Keratinocyte (primary cell): ENCODE measurements around the gene PEX1.

Experiments
- EZH2 ChIP-seq: IDR thresholded peaks from one replicate; pipeline ENCODE4 v1.6.1; 2012; ENCODE audit warnings: inconsistent platforms, mild to moderate bottlenecking, low read length, moderate library complexity
- TF ChIP-seq, protein P1 (sequence below), 3 experiments: IDR thresholded peaks in 1 of 3; conservative IDR thresholded peaks in 1 of 3; optimal IDR thresholded peaks in 1 of 3; 2 replicates in 2 of 3; 3 replicates in 1 of 3; pipeline versions ENCODE3 to v1.5.1; 2011; ENCODE audit warnings: low read length in 3 of 3, mild to moderate bottlenecking in 3 of 3, moderate library complexity in 2 of 3, control low read depth in 1 of 3, inconsistent platforms in 1 of 3; ENCODE audit not compliant: insufficient read depth in 2 of 3; ENCODE audit errors: extremely low read depth in 1 of 3

- TF ChIP-seq, protein P1, sequence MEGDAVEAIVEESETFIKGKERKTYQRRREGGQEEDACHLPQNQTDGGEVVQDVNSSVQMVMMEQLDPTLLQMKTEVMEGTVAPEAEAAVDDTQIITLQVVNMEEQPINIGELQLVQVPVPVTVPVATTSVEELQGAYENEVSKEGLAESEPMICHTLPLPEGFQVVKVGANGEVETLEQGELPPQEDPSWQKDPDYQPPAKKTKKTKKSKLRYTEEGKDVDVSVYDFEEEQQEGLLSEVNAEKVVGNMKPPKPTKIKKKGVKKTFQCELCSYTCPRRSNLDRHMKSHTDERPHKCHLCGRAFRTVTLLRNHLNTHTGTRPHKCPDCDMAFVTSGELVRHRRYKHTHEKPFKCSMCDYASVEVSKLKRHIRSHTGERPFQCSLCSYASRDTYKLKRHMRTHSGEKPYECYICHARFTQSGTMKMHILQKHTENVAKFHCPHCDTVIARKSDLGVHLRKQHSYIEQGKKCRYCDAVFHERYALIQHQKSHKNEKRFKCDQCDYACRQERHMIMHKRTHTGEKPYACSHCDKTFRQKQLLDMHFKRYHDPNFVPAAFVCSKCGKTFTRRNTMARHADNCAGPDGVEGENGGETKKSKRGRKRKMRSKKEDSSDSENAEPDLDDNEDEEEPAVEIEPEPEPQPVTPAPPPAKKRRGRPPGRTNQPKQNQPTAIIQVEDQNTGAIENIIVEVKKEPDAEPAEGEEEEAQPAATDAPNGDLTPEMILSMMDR (optimal IDR thresholded peaks at IDR 0.05 in 1 of 3, IDR thresholded peaks at IDR 0.05 in 1 of 3, conservative IDR thresholded peaks at IDR 0.05 in 1 of 3; ENCODE audit: extremely low read depth in 1 of 3, insufficient read depth in 2 of 3, low read length in 3 of 3), result no peak
- TF ChIP-seq EZH2, result no peak
Observed at GRCh38 chr7:92503767-92504166, 24.6 kb downstream of the PEX1 start.
